ENCODE measurements around the gene BMPR1A. TPM values are rescaled to one million over a fixed set of nuclear protein-coding genes. Genes with fewer than 3 reads are reported as not detected.
"Not testable (repeated sequence)": the region's sequence is repeated elsewhere in the genome, so short reads cannot be mapped to it uniquely, and the experiment has no call there.

Gene BMPR1A
- total and polyA plus RNA-seq, 10 of the 15 experiments (the other 5 are each of a cell fraction or from before 2014, with no cell fraction given): 2.3 to 22.7 (median 13.1) TPM

DNA sequence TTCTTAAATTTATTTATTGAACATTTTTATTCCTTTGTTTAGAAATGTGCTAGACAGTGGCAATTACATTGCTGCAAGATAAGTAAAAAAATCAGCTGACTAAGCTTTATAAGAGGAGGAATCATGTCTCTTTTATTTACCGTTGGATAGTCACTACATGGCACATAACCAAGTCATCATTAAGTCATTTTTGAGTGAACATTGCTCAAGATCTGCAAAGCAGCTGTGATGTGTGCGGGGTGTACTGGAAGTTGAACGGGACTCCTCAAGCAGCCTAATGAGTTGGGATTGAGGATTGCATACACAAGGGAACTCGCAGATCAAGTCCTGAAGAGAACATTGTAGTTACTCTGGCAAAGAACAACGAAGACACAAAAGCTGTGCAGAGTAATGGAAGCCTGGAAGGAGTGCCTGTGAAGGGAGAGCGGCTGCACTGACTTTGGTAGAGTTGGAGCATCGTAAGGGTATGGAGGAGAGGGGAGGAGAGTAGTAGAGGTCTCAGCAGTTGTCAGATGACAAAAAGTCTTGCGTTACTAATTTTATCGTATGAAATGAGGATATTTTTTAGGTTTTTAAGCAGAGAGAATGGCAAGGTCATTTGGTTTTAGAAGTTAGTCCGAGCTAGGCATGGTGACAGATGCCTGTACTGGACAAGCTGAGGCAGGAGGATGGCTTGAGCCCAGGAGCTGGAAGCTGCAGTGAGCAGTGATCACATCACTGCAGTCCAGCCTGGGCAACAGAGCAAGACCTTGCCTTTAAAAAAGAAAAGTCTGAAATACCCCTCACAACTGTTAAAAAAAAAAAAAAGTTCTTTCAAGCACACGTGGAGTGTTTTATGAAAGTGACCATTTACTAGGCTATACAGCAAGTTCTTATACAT is 95.1 kb downstream of the BMPR1A start:
- H3K9me3 ChIP-seq (replicated peaks; ENCODE audit: control insufficient read depth, insufficient read depth, low read length): no peaks in the 10 kb centered on the region; the same call in 1 of the 3 replicates
- ChIA-PET SMC1A (ENCODE audit: uncharacterized antibody, unreplicated experiment) (interaction anchor here (0.6 to 1.5 kb wide), 3 partner anchors 15 to 39 kb away, joined by 3 to 4 read pairs (median 3); no protein-coding TSS in a partner anchor), POLR2A (interaction anchor here (0.6 kb wide), 1 partner anchor 209 kb away, joined by 5 read pairs; no protein-coding TSS in a partner anchor), CTCF (interaction anchor here (1.0 kb wide), 1 partner anchor 34 kb away, joined by 3 read pairs; no protein-coding TSS in a partner anchor), RAD21 (ENCODE audit: unreplicated experiment) (no interaction called here)
- FAIRE-seq: no peak
- no peak overlapping the region for H3K9ac ChIP-seq (ENCODE audit: control insufficient read depth, insufficient read depth, low read length)
- BruUV-seq (replicated peaks): no TSS peak
- H3K36me3 ChIP-seq (ENCODE audit: control insufficient read depth in 2 of 2, insufficient read depth in 2 of 2, low read length in 1 of 2): peaks cover 2 to 5% of the 10 kb centered on the region in 2 experiments; a peak in 3 of 4 replicates
- TF ChIP-seq, protein P1, sequence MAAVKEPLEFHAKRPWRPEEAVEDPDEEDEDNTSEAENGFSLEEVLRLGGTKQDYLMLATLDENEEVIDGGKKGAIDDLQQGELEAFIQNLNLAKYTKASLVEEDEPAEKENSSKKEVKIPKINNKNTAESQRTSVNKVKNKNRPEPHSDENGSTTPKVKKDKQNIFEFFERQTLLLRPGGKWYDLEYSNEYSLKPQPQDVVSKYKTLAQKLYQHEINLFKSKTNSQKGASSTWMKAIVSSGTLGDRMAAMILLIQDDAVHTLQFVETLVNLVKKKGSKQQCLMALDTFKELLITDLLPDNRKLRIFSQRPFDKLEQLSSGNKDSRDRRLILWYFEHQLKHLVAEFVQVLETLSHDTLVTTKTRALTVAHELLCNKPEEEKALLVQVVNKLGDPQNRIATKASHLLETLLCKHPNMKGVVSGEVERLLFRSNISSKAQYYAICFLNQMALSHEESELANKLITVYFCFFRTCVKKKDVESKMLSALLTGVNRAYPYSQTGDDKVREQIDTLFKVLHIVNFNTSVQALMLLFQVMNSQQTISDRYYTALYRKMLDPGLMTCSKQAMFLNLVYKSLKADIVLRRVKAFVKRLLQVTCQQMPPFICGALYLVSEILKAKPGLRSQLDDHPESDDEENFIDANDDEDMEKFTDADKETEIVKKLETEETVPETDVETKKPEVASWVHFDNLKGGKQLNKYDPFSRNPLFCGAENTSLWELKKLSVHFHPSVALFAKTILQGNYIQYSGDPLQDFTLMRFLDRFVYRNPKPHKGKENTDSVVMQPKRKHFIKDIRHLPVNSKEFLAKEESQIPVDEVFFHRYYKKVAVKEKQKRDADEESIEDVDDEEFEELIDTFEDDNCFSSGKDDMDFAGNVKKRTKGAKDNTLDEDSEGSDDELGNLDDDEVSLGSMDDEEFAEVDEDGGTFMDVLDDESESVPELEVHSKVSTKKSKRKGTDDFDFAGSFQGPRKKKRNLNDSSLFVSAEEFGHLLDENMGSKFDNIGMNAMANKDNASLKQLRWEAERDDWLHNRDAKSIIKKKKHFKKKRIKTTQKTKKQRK (IDR thresholded peaks at IDR 0.05; ENCODE audit: low read depth, low read length): no peak
- TF ChIP-seq MXI1 (IDR thresholded peaks at IDR 0.05; ENCODE audit: low read depth, low read length): no peak
- no peak for TF ChIP-seq SREBF1 (IDR thresholded peaks at IDR 0.05; ENCODE audit: low read length)
- no peak overlapping the region for H2AFZ ChIP-seq (ENCODE audit: control insufficient read depth, low read depth, low read length)
- H3K79me2 ChIP-seq (ENCODE audit: control insufficient read depth, insufficient read depth, low read length): no peaks in the 10 kb centered on the region
- no peaks in the 10 kb centered on the region for H4K20me1 ChIP-seq (ENCODE audit: control insufficient read depth, insufficient read depth)
- no peak for ATAC-seq
- peaks cover 15% of the 10 kb centered on the region for H3K4me1 ChIP-seq (ENCODE audit: control insufficient read depth, insufficient read depth, low read length)
- no peak overlapping the region for H3K4me2 ChIP-seq (ENCODE audit: control insufficient read depth, insufficient read depth)
- 97% methylated on average over 11 of the region's 11 CpGs for WGBS (ENCODE audit: insufficient coverage, insufficient replicate concordance, low lambda C conversion rate, missing lambda C conversion rate)
- in situ Hi-C loops (cut with MboI): no loop called here
- intact Hi-C loops (cut with micrococcal nuclease; ENCODE audit: unreplicated experiment): no loop called here
- no peak overlapping the region for H3K4me3 ChIP-seq
- H3K27ac ChIP-seq (ENCODE audit: control insufficient read depth, insufficient read depth): no peak overlapping the region
- DNase-seq (ENCODE audit: low read depth, low spot score): no peak
- H3K27me3 ChIP-seq (replicated peaks in 1 of 2; ENCODE audit: control insufficient read depth in 2 of 2, insufficient read depth in 2 of 2, low read length in 1 of 2): no peaks in the 10 kb centered on the region

DNA sequence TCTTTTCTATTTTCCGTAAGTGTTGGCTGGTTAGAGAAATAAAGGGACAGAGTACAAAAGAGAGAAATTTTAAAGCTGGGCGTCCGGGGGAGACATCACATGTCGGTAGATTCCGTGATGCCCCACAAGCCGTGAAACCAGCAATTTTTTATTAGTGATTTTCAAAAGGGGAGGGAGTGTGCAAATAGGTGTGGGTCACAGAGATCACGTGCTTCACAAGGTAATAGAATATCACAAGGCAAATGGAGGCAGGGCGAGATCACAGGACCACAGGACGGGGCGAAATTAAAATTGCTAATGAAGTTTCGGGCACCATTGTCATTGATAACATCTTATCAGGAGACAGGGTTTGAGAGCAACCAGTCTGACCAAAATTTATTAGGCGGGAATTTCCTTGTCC is 97.2 kb downstream of the BMPR1A start:
- SMC1A ChIA-PET (ENCODE audit: uncharacterized antibody, unreplicated experiment); H3K9ac ChIP-seq (ENCODE audit: control insufficient read depth, insufficient read depth, low read length); H2AFZ ChIP-seq (ENCODE audit: control insufficient read depth, low read depth, low read length); H3K4me2 ChIP-seq (ENCODE audit: control insufficient read depth, insufficient read depth); BruUV-seq (replicated peaks); H3K79me2 ChIP-seq (ENCODE audit: control insufficient read depth, insufficient read depth, low read length); DNase-seq (ENCODE audit: low read depth, low spot score); intact Hi-C loops (cut with micrococcal nuclease; ENCODE audit: unreplicated experiment); CTCF ChIA-PET; RAD21 ChIA-PET (ENCODE audit: unreplicated experiment); H3K9me3 ChIP-seq (replicated peaks; ENCODE audit: control insufficient read depth, insufficient read depth, low read length); H4K20me1 ChIP-seq (ENCODE audit: control insufficient read depth, insufficient read depth); ATAC-seq; POLR2A ChIA-PET; FAIRE-seq; H3K4me3 ChIP-seq; H3K27ac ChIP-seq (ENCODE audit: control insufficient read depth, insufficient read depth); in situ Hi-C loops (cut with MboI); H3K36me3 ChIP-seq (ENCODE audit: control insufficient read depth in 2 of 2, insufficient read depth in 2 of 2, low read length in 1 of 2); H3K27me3 ChIP-seq (replicated peaks in 1 of 2; ENCODE audit: control insufficient read depth in 2 of 2, insufficient read depth in 2 of 2, low read length in 1 of 2): not testable (repeated sequence)
- H3K4me1 ChIP-seq (ENCODE audit: control insufficient read depth, insufficient read depth, low read length): peaks cover 13% of the 10 kb centered on the region
- 91% methylated on average over 12 of the region's 12 CpGs for WGBS (ENCODE audit: insufficient coverage, insufficient replicate concordance, low lambda C conversion rate, missing lambda C conversion rate)

Data from GM12878 (cell line).